IMR-90 (cell line): ENCODE data around the gene RERE. TPM values are rescaled to one million over a fixed set of nuclear protein-coding genes. Genes with fewer than 3 reads are reported as not detected.

Experiments
- ATAC-seq: fragments of 200-7000 bp; cut with Tn5 transposase; 2 replicates; pipeline ENCODE4 v1.9.1; 2020; ENCODE audit warnings: low read depth, mild to moderate bottlenecking, moderate library complexity
- BruUV-seq: library from RNA; stranded (reverse); fragments of 400-500 nt; replicated peaks from 2 replicates; lab custom pipeline; 2021; lab: Mats Ljungman, UMichigan
- CTCF ChIA-PET: fragments of 300-600 bp; formaldehyde crosslinking; extraction: SDS; loops from one replicate; lab custom pipeline; 2021; ENCODE audit warnings: antibody characterized with exemption; lab: Yijun Ruan, JAX
- POLR2A ChIA-PET: fragments of 300-600 bp; sonication (Branson Sonifier 250); formaldehyde crosslinking; loops from one replicate; lab custom pipeline; 2022; ENCODE audit warnings: antibody characterized with exemption; ENCODE audit not compliant: unreplicated experiment; lab: Charles Lee
- DNase-seq: peaks from one replicate; pipeline ENCODE4 v3.0.0; 2013
- H2AFZ ChIP-seq: replicated peaks from 2 replicates; pipeline ENCODE3; 2013; ENCODE audit warnings: low read length, mild to moderate bottlenecking; ENCODE audit not compliant: poor library complexity
- H2AK5ac ChIP-seq: 2 replicates; pipeline ENCODE4 v1.6.1; 2013; ENCODE audit warnings: low read depth, low read length, inconsistent platforms
- H2AK9ac ChIP-seq: replicated peaks from 2 replicates; pipeline ENCODE3; 2013; ENCODE audit warnings: mild to moderate bottlenecking, low read depth, low read length, moderate library complexity; ENCODE audit not compliant: poor library complexity
- H2BK120ac ChIP-seq: 2 replicates; pipeline ENCODE4 v1.6.1; 2013; ENCODE audit warnings: low read depth, low read length, inconsistent platforms
- H2BK15ac ChIP-seq: 3 replicates; pipeline ENCODE4 v1.6.1; 2013; ENCODE audit warnings: low read depth, low read length, inconsistent platforms
- H2BK20ac ChIP-seq: 2 replicates; pipeline ENCODE4 v1.6.1; 2013; ENCODE audit warnings: low read depth, mild to moderate bottlenecking, inconsistent platforms, low read length, moderate library complexity
- H2BK5ac ChIP-seq: 2 replicates; pipeline ENCODE4 v1.6.1; 2013; ENCODE audit warnings: mild to moderate bottlenecking, low read depth, low read length, inconsistent platforms; ENCODE audit not compliant: poor library complexity, severe bottlenecking
- H3K14ac ChIP-seq: replicated peaks from 2 replicates; pipeline ENCODE4 v1.6.1; 2013; ENCODE audit warnings: low read depth, low read length, inconsistent platforms
- H3K18ac ChIP-seq: 2 replicates; pipeline ENCODE4 v1.6.1; 2013; ENCODE audit warnings: low read depth, low read length, control low read depth
- H3K23ac ChIP-seq: 2 replicates; pipeline ENCODE4 v1.6.1; 2013; ENCODE audit warnings: low read depth, low read length, inconsistent platforms
- H3K27ac ChIP-seq: 2 replicates; pipeline ENCODE4 v1.5.1; 2013; ENCODE audit warnings: mild to moderate bottlenecking, control low read depth, low read length; ENCODE audit not compliant: insufficient read depth
- H3K27me3 ChIP-seq: 2 replicates; pipeline ENCODE4 v1.6.1; 2013; ENCODE audit warnings: low read length; ENCODE audit not compliant: control insufficient read depth, insufficient read depth
- H3K36me3 ChIP-seq: 2 replicates; pipeline ENCODE4 v1.6.1; 2013; ENCODE audit warnings: low read length, mixed read lengths; ENCODE audit not compliant: control insufficient read depth, insufficient read depth
- H3K4ac ChIP-seq: 2 replicates; pipeline ENCODE4 v1.6.1; 2013; ENCODE audit warnings: low read depth, low read length, inconsistent platforms
- H3K4me1 ChIP-seq: 2 replicates; pipeline ENCODE4 v1.6.1; 2013; ENCODE audit warnings: low read length, mixed read lengths; ENCODE audit not compliant: control insufficient read depth, insufficient read depth
- H3K4me2 ChIP-seq: 2 replicates; pipeline ENCODE4 v1.6.1; 2013; ENCODE audit warnings: low read depth, mild to moderate bottlenecking, control low read depth, low read length, moderate library complexity
- H3K4me3 ChIP-seq: 2 replicates; pipeline ENCODE4 v1.5.1; 2013; ENCODE audit warnings: low read depth, mild to moderate bottlenecking, control low read depth, low read length, moderate library complexity; ENCODE audit not compliant: insufficient read depth
- H3K56ac ChIP-seq: 2 replicates; pipeline ENCODE4 v1.6.1; 2013; ENCODE audit warnings: low read length, inconsistent platforms; ENCODE audit not compliant: insufficient read depth; ENCODE audit errors: extremely low read depth
- H3K79me1 ChIP-seq, 2 experiments: 2 replicates each; pipeline ENCODE4 v1.6.1; 2013; ENCODE audit warnings: low read length in 2 of 2, inconsistent platforms in 1 of 2, low read depth in 1 of 2
- H3K9ac ChIP-seq: 2 replicates; pipeline ENCODE4 v1.6.1; 2013; ENCODE audit warnings: low read depth, low read length, control low read depth
- H3K9me1 ChIP-seq: 2 replicates; pipeline ENCODE4 v1.6.1; 2013; ENCODE audit warnings: low read length, inconsistent platforms; ENCODE audit not compliant: insufficient read depth
- H3K9me3 ChIP-seq: 2 replicates; pipeline ENCODE4 v1.6.1; 2013; ENCODE audit warnings: low read length; ENCODE audit not compliant: control insufficient read depth, insufficient read depth
- H4K20me1 ChIP-seq: 2 replicates; pipeline ENCODE4 v1.6.1; 2013; ENCODE audit warnings: low read length, inconsistent platforms; ENCODE audit not compliant: insufficient read depth
- H4K5ac ChIP-seq: 2 replicates; pipeline ENCODE4 v1.6.1; 2013; ENCODE audit warnings: mild to moderate bottlenecking, low read depth, low read length, control low read depth
- H4K8ac ChIP-seq, 2 experiments: 2 replicates each; pipeline ENCODE4 v1.6.1; 2013; ENCODE audit warnings: low read depth in 2 of 2, low read length in 2 of 2, control low read depth in 1 of 2, inconsistent platforms in 1 of 2
- H4K91ac ChIP-seq: 2 replicates; pipeline ENCODE4 v1.6.1; 2013; ENCODE audit warnings: low read depth, low read length, inconsistent platforms; ENCODE audit not compliant: insufficient read depth
- BHLHE40 ChIP-seq: fragments of 150-350 bp; IDR thresholded peaks from 2 replicates; pipeline ENCODE4 v1.6.1; 2016; ENCODE audit warnings: mild to moderate bottlenecking, low read depth, low read length
- CEBPB ChIP-seq: IDR thresholded peaks from 2 replicates; pipeline ENCODE4 v1.6.1; 2012; ENCODE audit warnings: low read depth, low read length, improper control_type of control experiment
- CHD1 ChIP-seq: IDR thresholded peaks from 2 replicates; pipeline ENCODE4 v1.6.1; 2012; ENCODE audit warnings: low read depth, low read length, improper control_type of control experiment
- MAFK ChIP-seq: IDR thresholded peaks from 2 replicates; pipeline ENCODE4 v1.6.1; 2012; ENCODE audit warnings: low read depth, low read length, improper control_type of control experiment
- MAZ ChIP-seq: IDR thresholded peaks from 2 replicates; pipeline ENCODE4 v1.6.1; 2012; ENCODE audit warnings: low read depth, mild to moderate bottlenecking, low read length, improper control_type of control experiment, moderate library complexity, borderline replicate concordance
- MXI1 ChIP-seq: IDR thresholded peaks from 2 replicates; pipeline ENCODE4 v1.6.1; 2012; ENCODE audit warnings: low read depth, mild to moderate bottlenecking, low read length, moderate library complexity, borderline replicate concordance
- RCOR1 ChIP-seq: IDR thresholded peaks from 2 replicates; pipeline ENCODE4 v1.6.1; 2012; ENCODE audit warnings: mild to moderate bottlenecking, low read length, improper control_type of control experiment; ENCODE audit not compliant: insufficient replicate concordance
- RFX5 ChIP-seq: IDR thresholded peaks from 2 replicates; pipeline ENCODE4 v1.8.0; 2012; ENCODE audit warnings: low read depth, mild to moderate bottlenecking, low read length, moderate library complexity
- SMC3 ChIP-seq: fragments of 150-350 bp; IDR thresholded peaks from 2 replicates; pipeline ENCODE4 v1.6.1; 2016; ENCODE audit warnings: low read depth, mild to moderate bottlenecking, antibody characterized with exemption, low read length, moderate library complexity
- WGBS, 2 experiments: methylation state at CpG; one replicate each; pipeline versions ENCODE4 v1.1.5 to v1.1.7; 2013; ENCODE audit warnings: missing lambda C conversion rate in 2 of 2; ENCODE audit not compliant: insufficient read length in 1 of 2; ENCODE audit errors: extremely low coverage in 2 of 2; 5-methylcytosine and 5-hydroxymethylcytosine counted together
- dilution Hi-C: fragments of 300-500 bp; cut with HindIII; formaldehyde crosslinking; loops from one replicate; pipeline ENCODE4 v1.14.3; 2018; ENCODE audit warnings: low sequenced_read_pairs; ENCODE audit not compliant: unreplicated experiment
- in situ Hi-C: fragments of 300-500 bp; cut with MboI; formaldehyde crosslinking; loops from 3 replicates; pipeline ENCODE4 v1.14.3; 2019; ENCODE audit warnings: low sequenced_read_pairs, inconsistent platforms, mixed read lengths
- intact Hi-C: fragments of 100-400 bp; cut with micrococcal nuclease; formaldehyde crosslinking; loops from 2 replicates; pipeline ENCODE4 v1.10.0; 2022
- polyA plus RNA-seq, 3 experiments: library from polyadenylated mRNA; depleted of rRNA; stranded (reverse); fragments of >200 nt; gene quantifications; 2 replicates each; pipeline ENCODE4 v1.2.3, GENCODE V29; 2012; ENCODE audit warnings: low replicate concordance in 1 of 3
- total RNA-seq: library from RNA; depleted of rRNA; stranded (reverse); fragments of >200 nt; gene quantifications from 2 replicates; pipeline ENCODE4 v1.2.3, GENCODE V29; 2012
- TF ChIP-seq, protein P1 (sequence below): fragments of 150-350 bp; IDR thresholded peaks from 2 replicates; pipeline ENCODE4 v1.6.1; 2017; ENCODE audit warnings: mild to moderate bottlenecking, antibody characterized with exemption, low read length, low read depth
- TF ChIP-seq, protein P2 (sequence below): conservative IDR thresholded peaks from 2 replicates; pipeline ENCODE4 v1.5.1; 2012; ENCODE audit warnings: mild to moderate bottlenecking, low read depth, low read length, improper control_type of control experiment
- TF ChIP-seq, protein P3 (sequence below): fragments of 150-350 bp; IDR thresholded peaks from 2 replicates; pipeline ENCODE4 v1.6.1; 2016; ENCODE audit warnings: low read depth, mild to moderate bottlenecking, low read length, moderate library complexity, borderline replicate concordance

Gene RERE
- total and polyA plus RNA-seq, 2 of the 4 experiments (the other 2 are of a cell fraction) = 11.5 to 25.1 TPM

DNA sequence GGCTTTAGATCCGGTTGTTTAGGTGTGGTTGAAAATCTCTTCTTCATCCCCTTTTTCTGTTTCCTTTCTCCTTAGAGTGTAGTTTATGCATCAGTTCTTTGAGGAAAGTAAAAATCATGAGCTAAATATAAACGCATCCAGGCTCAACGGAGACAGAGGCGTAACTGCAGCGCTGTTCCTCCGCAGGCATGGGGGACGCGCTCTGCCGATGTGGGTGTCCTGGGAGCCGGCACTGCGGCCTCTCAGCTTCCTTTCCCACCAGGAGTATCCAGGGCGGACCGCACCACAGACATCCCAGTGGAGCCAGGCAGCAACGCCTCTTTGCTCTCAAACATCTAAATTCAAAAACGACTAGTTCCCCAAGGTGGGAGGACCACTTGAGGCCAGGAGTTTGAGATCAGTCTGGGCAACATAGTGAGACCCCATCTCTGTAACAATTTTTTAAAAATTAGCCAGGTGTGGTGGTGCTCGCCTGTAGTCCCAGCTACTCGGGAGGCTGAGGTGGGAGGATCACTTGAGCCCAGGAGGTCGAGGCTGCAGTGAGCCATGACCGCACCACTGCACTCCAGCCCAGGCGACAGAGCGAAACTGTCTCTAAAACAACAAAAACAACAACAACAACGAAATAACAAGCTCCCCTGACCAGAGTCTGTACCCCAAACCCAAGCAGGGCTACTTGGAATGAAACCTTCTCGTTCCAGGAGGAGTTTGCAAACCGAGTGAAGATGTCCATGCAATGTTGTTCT is 483.2 kb downstream of the RERE start:
- H3K4me3 ChIP-seq = no peak overlapping the region
- no peak overlapping the region for H3K9ac ChIP-seq
- no peak for DNase-seq
- no peak overlapping the region for H4K8ac ChIP-seq
- 98% methylated on average over 9 of the region's 24 CpGs; no CpG with 5 or more reads in 1 of the 2 experiments for WGBS, 2 experiments
- H3K36me3 ChIP-seq = peaks cover 10% of the 10 kb centered on the region; the same call in 1 of the 2 replicates
- H2BK15ac ChIP-seq = no peak overlapping the region
- ChIA-PET CTCF (interaction anchor here (1.4 kb wide), 1 partner anchor 8 kb away, joined by 3 read pairs; no protein-coding TSS in a partner anchor), POLR2A (no interaction called here)
- no peak overlapping the region; the same call in 1 of the 2 replicates for H3K14ac ChIP-seq
- H3K79me1 ChIP-seq = no peaks in the 10 kb centered on the region
- no peak overlapping the region for H2BK120ac ChIP-seq
- no peaks in the 10 kb centered on the region for H4K20me1 ChIP-seq
- no peak overlapping the region for H2AK9ac ChIP-seq
- H3K9me3 ChIP-seq = no peaks in the 10 kb centered on the region
- H2AK5ac ChIP-seq = no peak overlapping the region
- H3K27ac ChIP-seq = no peak overlapping the region
- dilution Hi-C loops (no loop called here), intact Hi-C loops (no loop called here), in situ Hi-C loops (no loop called here)
- no peak overlapping the region for H4K5ac ChIP-seq
- no peak overlapping the region for H3K4ac ChIP-seq
- H3K23ac ChIP-seq = no peak overlapping the region
- H3K18ac ChIP-seq = no peak overlapping the region
- H4K91ac ChIP-seq = no peak overlapping the region
- H3K4me2 ChIP-seq = no peak overlapping the region
- TF ChIP-seq, protein P1, sequence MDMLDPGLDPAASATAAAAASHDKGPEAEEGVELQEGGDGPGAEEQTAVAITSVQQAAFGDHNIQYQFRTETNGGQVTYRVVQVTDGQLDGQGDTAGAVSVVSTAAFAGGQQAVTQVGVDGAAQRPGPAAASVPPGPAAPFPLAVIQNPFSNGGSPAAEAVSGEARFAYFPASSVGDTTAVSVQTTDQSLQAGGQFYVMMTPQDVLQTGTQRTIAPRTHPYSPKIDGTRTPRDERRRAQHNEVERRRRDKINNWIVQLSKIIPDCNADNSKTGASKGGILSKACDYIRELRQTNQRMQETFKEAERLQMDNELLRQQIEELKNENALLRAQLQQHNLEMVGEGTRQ = no peak
- TF ChIP-seq CEBPB = no peak
- no peak for TF ChIP-seq CHD1
- TF ChIP-seq MAZ = no peak
- TF ChIP-seq, protein P2, sequence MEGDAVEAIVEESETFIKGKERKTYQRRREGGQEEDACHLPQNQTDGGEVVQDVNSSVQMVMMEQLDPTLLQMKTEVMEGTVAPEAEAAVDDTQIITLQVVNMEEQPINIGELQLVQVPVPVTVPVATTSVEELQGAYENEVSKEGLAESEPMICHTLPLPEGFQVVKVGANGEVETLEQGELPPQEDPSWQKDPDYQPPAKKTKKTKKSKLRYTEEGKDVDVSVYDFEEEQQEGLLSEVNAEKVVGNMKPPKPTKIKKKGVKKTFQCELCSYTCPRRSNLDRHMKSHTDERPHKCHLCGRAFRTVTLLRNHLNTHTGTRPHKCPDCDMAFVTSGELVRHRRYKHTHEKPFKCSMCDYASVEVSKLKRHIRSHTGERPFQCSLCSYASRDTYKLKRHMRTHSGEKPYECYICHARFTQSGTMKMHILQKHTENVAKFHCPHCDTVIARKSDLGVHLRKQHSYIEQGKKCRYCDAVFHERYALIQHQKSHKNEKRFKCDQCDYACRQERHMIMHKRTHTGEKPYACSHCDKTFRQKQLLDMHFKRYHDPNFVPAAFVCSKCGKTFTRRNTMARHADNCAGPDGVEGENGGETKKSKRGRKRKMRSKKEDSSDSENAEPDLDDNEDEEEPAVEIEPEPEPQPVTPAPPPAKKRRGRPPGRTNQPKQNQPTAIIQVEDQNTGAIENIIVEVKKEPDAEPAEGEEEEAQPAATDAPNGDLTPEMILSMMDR = no peak
- TF ChIP-seq SMC3 = no peak
- no peak for TF ChIP-seq RCOR1
- TF ChIP-seq RFX5 = no peak
- TF ChIP-seq, protein P3, sequence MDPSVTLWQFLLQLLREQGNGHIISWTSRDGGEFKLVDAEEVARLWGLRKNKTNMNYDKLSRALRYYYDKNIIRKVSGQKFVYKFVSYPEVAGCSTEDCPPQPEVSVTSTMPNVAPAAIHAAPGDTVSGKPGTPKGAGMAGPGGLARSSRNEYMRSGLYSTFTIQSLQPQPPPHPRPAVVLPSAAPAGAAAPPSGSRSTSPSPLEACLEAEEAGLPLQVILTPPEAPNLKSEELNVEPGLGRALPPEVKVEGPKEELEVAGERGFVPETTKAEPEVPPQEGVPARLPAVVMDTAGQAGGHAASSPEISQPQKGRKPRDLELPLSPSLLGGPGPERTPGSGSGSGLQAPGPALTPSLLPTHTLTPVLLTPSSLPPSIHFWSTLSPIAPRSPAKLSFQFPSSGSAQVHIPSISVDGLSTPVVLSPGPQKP = no peak
- TF ChIP-seq MXI1 = no peak
- TF ChIP-seq MAFK = no peak
- no peak for TF ChIP-seq BHLHE40
- H3K9me1 ChIP-seq = peaks cover 2% of the 10 kb centered on the region; the same call in 1 of the 2 replicates
- H3K56ac ChIP-seq = no peak overlapping the region
- H2BK20ac ChIP-seq = no peak overlapping the region
- no peak overlapping the region for H2AFZ ChIP-seq
- H3K4me1 ChIP-seq = no peaks in the 10 kb centered on the region
- no peak for ATAC-seq
- no peak overlapping the region for H2BK5ac ChIP-seq
- BruUV-seq = no TSS peak
- no peaks in the 10 kb centered on the region for H3K27me3 ChIP-seq
